PC-3 (cell line): ENCODE results near the gene UBE4A.

Experiments
- EZH2 ChIP-seq: fragments of 300-600 bp; sonication (generic); IDR thresholded peaks from one replicate; pipeline ENCODE4 v1.6.1; 2017; ENCODE audit warnings: antibody characterized with exemption, mild to moderate bottlenecking, low read length; ENCODE audit not compliant: unreplicated experiment
- EZH2phosphoT487 ChIP-seq: fragments of 300-600 bp; sonication (generic); IDR thresholded peaks from 2 replicates; pipeline ENCODE4 v1.6.1; 2018; ENCODE audit warnings: mild to moderate bottlenecking, antibody characterized with exemption, low read length, borderline replicate concordance
- TF ChIP-seq, protein P1 (sequence below): fragments of 300-600 bp; sonication (generic); conservative IDR thresholded peaks from 2 replicates; pipeline ENCODE4 v1.5.1; 2017; ENCODE audit warnings: antibody characterized with exemption, low read depth, mild to moderate bottlenecking, low read length

GRCh38 chr11:118398791-118399559 is 39.6 kb downstream of the UBE4A start:
- TF ChIP-seq, protein P1, sequence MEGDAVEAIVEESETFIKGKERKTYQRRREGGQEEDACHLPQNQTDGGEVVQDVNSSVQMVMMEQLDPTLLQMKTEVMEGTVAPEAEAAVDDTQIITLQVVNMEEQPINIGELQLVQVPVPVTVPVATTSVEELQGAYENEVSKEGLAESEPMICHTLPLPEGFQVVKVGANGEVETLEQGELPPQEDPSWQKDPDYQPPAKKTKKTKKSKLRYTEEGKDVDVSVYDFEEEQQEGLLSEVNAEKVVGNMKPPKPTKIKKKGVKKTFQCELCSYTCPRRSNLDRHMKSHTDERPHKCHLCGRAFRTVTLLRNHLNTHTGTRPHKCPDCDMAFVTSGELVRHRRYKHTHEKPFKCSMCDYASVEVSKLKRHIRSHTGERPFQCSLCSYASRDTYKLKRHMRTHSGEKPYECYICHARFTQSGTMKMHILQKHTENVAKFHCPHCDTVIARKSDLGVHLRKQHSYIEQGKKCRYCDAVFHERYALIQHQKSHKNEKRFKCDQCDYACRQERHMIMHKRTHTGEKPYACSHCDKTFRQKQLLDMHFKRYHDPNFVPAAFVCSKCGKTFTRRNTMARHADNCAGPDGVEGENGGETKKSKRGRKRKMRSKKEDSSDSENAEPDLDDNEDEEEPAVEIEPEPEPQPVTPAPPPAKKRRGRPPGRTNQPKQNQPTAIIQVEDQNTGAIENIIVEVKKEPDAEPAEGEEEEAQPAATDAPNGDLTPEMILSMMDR, result no peak
- TF ChIP-seq EZH2phosphoT487 (no peak), EZH2 (no peak)
